HCT116 (cell line): ENCODE data around the gene CKS1B. TPM values are rescaled to one million over a fixed set of nuclear protein-coding genes. Genes with fewer than 3 reads are reported as not detected.

ENCODE experiments used
- ATAC-seq: fragments of 200-7000 bp; cut with Tn5 transposase; 2 replicates; pipeline ENCODE4 v1.9.1; 2020; ENCODE audit warnings: mild to moderate bottlenecking, moderate library complexity
- BruUV-seq: library from RNA; stranded (reverse); fragments of 400-500 nt; replicated peaks from 2 replicates; lab custom pipeline; 2021; lab: Mats Ljungman, UMichigan
- CTCF ChIA-PET: fragments of 300-600 bp; sonication (Branson Sonifier 250); formaldehyde crosslinking; loops from one replicate; lab custom pipeline; 2021; ENCODE audit warnings: antibody characterized with exemption; lab: Charles Lee
- POLR2A ChIA-PET: fragments of 300-600, 350-600 bp; sonication (Branson Sonifier 250); formaldehyde crosslinking; loops from one replicate; lab custom pipeline; 2021; ENCODE audit warnings: antibody characterized with exemption; lab: Charles Lee
- RAD21 ChIA-PET, 2 experiments: fragments of 300-600 bp; sonication (Branson Sonifier 250); formaldehyde crosslinking; loops; one replicate each; lab custom pipeline; 2023; ENCODE audit warnings: low total read pairs in 2 of 2; ENCODE audit not compliant: uncharacterized antibody in 2 of 2, unreplicated experiment in 2 of 2, low non-redundant PET in 1 of 2; lab: Charles Lee
- DNase-seq: peaks from one replicate; pipeline ENCODE4 v3.0.0-alpha.2; 2010; ENCODE audit warnings: low read depth, low spot score
- H2AFZ ChIP-seq: fragments of 200-600 bp; shearing (Covaris generic), sonication (generic); 2 replicates; pipeline ENCODE4 v1.6.1; 2017; ENCODE audit warnings: low read depth, mixed run types, mixed read lengths, antibody characterized with exemption, low read length; ENCODE audit not compliant: poor library complexity, severe bottlenecking
- H3K27ac ChIP-seq: 2 replicates; pipeline ENCODE4 v1.5.1; 2012; ENCODE audit warnings: low read depth, low read length
- H3K27me3 ChIP-seq: fragments of 200-600 bp; sonication (generic); 2 replicates; pipeline ENCODE4 v1.6.1; 2016; ENCODE audit warnings: mixed run types, low read length, mixed read lengths; ENCODE audit not compliant: insufficient read depth
- H3K36me3 ChIP-seq, 2 experiments: fragments of 200-500 bp in 1 of 2; fragments of 200-600 bp in 1 of 2; sonication (Bioruptor generic) in 1 of 2; sonication (generic) in 1 of 2; 2 replicates each; pipeline versions ENCODE4 v1.5.1 to v1.6.1; 2014 to 2016; ENCODE audit warnings: low read length in 2 of 2, inconsistent platforms in 1 of 2, mixed read lengths in 1 of 2, mixed run types in 1 of 2; ENCODE audit not compliant: insufficient read depth in 2 of 2, control insufficient read depth in 1 of 2
- H3K4me1 ChIP-seq, 2 experiments: fragments of 200-600 bp in 1 of 2; sonication (generic) in 1 of 2; 2 replicates each; pipeline versions ENCODE4 v1.5.1 to v1.6.1; 2012 to 2017; ENCODE audit warnings: low read length in 2 of 2, inconsistent platforms in 1 of 2, mild to moderate bottlenecking in 1 of 2, mixed read lengths in 1 of 2, mixed run types in 1 of 2, moderate library complexity in 1 of 2; ENCODE audit not compliant: insufficient read depth in 2 of 2, control insufficient read depth in 1 of 2
- H3K4me2 ChIP-seq: fragments of 200-600 bp; sonication (generic); 2 replicates; pipeline ENCODE4 v1.6.1; 2017; ENCODE audit warnings: mixed run types, low read length, mixed read lengths
- H3K4me3 ChIP-seq, 2 experiments: fragments of 200-600 bp in 1 of 2; sonication (generic) in 1 of 2; replicated peaks in 1 of 2; 2 replicates each; pipeline ENCODE4 v1.5.1; 2011 to 2016; ENCODE audit warnings: low read length in 2 of 2, control low read depth in 1 of 2, low read depth in 1 of 2, mild to moderate bottlenecking in 1 of 2, mixed read lengths in 1 of 2, mixed run types in 1 of 2
- H3K79me2 ChIP-seq: fragments of 200-600 bp; sonication (generic); 2 replicates; pipeline ENCODE4 v1.6.1; 2017; ENCODE audit warnings: mild to moderate bottlenecking, mixed run types, low read length, moderate library complexity, mixed read lengths; ENCODE audit not compliant: insufficient read depth
- H3K9ac ChIP-seq: fragments of 200-600 bp; sonication (generic); 2 replicates; pipeline ENCODE4 v1.6.1; 2016; ENCODE audit warnings: low read length, mixed read lengths
- H3K9me2 ChIP-seq: fragments of 200-600 bp; sonication (generic), shearing (Covaris generic); 2 replicates; pipeline ENCODE4 v1.6.1; 2017; ENCODE audit warnings: mixed run types, mild to moderate bottlenecking, moderate library complexity; ENCODE audit not compliant: insufficient read depth
- H3K9me3 ChIP-seq, 2 experiments: fragments of 200-500 bp in 1 of 2; fragments of 200-600 bp in 1 of 2; sonication (Bioruptor generic) in 1 of 2; sonication (generic) in 1 of 2; 2 replicates each; pipeline ENCODE4 v1.6.1; 2014 to 2017; ENCODE audit warnings: low read length in 2 of 2, mixed read lengths in 2 of 2, inconsistent platforms in 1 of 2, low read depth in 1 of 2, mild to moderate bottlenecking in 1 of 2, mixed run types in 1 of 2, moderate library complexity in 1 of 2; ENCODE audit not compliant: control insufficient read depth in 1 of 2, insufficient read depth in 1 of 2
- H4K20me1 ChIP-seq: fragments of 200-600 bp; sonication (generic), shearing (Covaris generic); 2 replicates; pipeline ENCODE4 v1.6.1; 2017; ENCODE audit warnings: mixed run types, mild to moderate bottlenecking, moderate library complexity; ENCODE audit not compliant: insufficient read depth
- CEBPB ChIP-seq: IDR thresholded peaks from 2 replicates; pipeline ENCODE4 v1.6.1; 2012; ENCODE audit warnings: low read depth
- EGR1 ChIP-seq: IDR thresholded peaks from 2 replicates; pipeline ENCODE4 v1.6.1; 2012; ENCODE audit warnings: low read depth
- ELF1 ChIP-seq: IDR thresholded peaks from 2 replicates; pipeline ENCODE4 v1.6.1; 2012; ENCODE audit warnings: low read depth, borderline replicate concordance
- FOSL1 ChIP-seq: IDR thresholded peaks from 2 replicates; pipeline ENCODE4 v1.6.1; 2012; ENCODE audit warnings: low read depth
- JUND ChIP-seq: IDR thresholded peaks from 2 replicates; pipeline ENCODE4 v1.6.1; 2012
- POLR2A ChIP-seq: IDR thresholded peaks from 2 replicates; pipeline ENCODE4 v1.7.0; 2011; ENCODE audit warnings: borderline replicate concordance; ENCODE audit not compliant: insufficient read depth, insufficient read length; ENCODE audit errors: extremely low read depth
- RAD21 ChIP-seq: IDR thresholded peaks from 2 replicates; pipeline ENCODE4 v1.6.1; 2012; ENCODE audit warnings: low read depth, mild to moderate bottlenecking
- SIN3A ChIP-seq: IDR thresholded peaks from 2 replicates; pipeline ENCODE4 v1.6.1; 2012; ENCODE audit warnings: low read depth
- SP1 ChIP-seq: IDR thresholded peaks from 2 replicates; pipeline ENCODE4 v1.6.1; 2012; ENCODE audit warnings: low read depth
- SRF ChIP-seq: IDR thresholded peaks from 2 replicates; pipeline ENCODE4 v1.6.1; 2012; ENCODE audit warnings: low read depth
- TCF7L2 ChIP-seq: IDR thresholded peaks from 2 replicates; pipeline ENCODE4 v1.7.0; 2011; ENCODE audit warnings: borderline replicate concordance, inconsistent platforms; ENCODE audit not compliant: insufficient read depth, insufficient read length; ENCODE audit errors: extremely low read depth
- ZFX ChIP-seq: fragments of 450-650 bp; IDR thresholded peaks from 2 replicates; pipeline ENCODE4 v1.6.1; 2017
- intact Hi-C: fragments of 100-400 bp; cut with micrococcal nuclease; formaldehyde crosslinking; loops from 2 replicates; pipeline ENCODE4 v1.10.0; 2022
- total RNA-seq: library from RNA; stranded (reverse); gene quantifications from one replicate; pipeline ENCODE4 v1.2.1, GENCODE V29; 2021; ENCODE audit not compliant: unreplicated experiment
- TF ChIP-seq, protein P1 (sequence below), 3 experiments: fragments of 200-600 bp in 1 of 3; sonication (generic) in 1 of 3; IDR thresholded peaks in 2 of 3; conservative IDR thresholded peaks in 1 of 3; 2 replicates each; pipeline ENCODE4 v1.5.1; 2012 to 2017; ENCODE audit warnings: low read depth in 2 of 3, low read length in 2 of 3, antibody characterized with exemption in 1 of 3, borderline replicate concordance in 1 of 3, control low read depth in 1 of 3, mild to moderate bottlenecking in 1 of 3, mixed read lengths in 1 of 3, mixed run types in 1 of 3, moderate library complexity in 1 of 3; ENCODE audit not compliant: insufficient read depth in 1 of 3
- TF ChIP-seq, protein P2 (sequence below): IDR thresholded peaks from 2 replicates; pipeline ENCODE4 v1.6.1; 2012
- TF ChIP-seq, protein P3 (sequence below): IDR thresholded peaks from 2 replicates; pipeline ENCODE4 v1.6.1; 2012
- TF ChIP-seq, protein P4 (sequence below): IDR thresholded peaks from 2 replicates; pipeline ENCODE4 v1.6.1; 2012; ENCODE audit warnings: low read depth

The CKS1B gene
- total RNA-seq, 1 experiment from 2014 or later, result 229 TPM

DNA sequence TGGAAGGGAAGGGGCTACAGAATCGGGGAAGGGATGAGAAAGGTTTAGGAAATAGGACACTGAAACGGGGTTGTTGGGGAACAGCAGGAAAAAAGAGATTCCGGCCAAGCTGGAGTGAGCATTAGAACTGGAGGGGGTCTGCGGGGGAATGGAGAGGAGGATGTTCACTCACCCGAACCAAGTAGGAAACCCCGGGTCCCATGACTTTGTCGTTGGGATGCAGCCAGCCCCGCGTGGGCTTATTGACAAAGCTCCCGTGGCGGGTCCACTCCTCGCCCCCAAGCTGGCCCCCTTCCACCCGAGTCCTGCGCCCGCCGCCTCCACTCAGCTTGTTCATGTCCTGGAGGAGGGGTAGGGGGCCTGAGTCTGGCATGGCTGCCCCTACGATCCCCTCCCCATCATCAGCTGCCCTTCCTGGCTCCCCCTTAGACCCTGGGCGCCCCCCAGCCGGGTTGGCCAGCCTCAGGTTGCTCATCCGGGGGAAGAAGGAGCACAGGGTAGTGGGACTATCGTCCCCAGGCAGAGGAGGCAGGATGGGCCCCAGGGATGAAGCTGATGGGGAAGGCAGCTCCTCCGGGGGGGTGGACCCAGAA lies 4.5 kb upstream of the CKS1B start:
- peak overlapping the region; percentile 90 for H3K4me2 ChIP-seq
- ChIA-PET RAD21 (interaction anchor here (0.6 to 1.0 kb wide), 2 partner anchors 30 to 47 kb away, joined by 3 read pairs; no protein-coding TSS in a partner anchor), CTCF (interaction anchor here (1.2 to 2.0 kb wide), 5 partner anchors 8 to 81 kb away, joined by 3 to 15 read pairs (median 5); partner anchors contain the start of genes ADAM15 and PYGO2), POLR2A (interaction anchor here (1.1 to 5.4 kb wide), 8 partner anchors 8 to 34 kb away, joined by 4 to 46 read pairs (median 8); partner anchors contain the start of genes FLAD1, PBXIP1, PMVK and PYGO2)
- H2AFZ ChIP-seq, result no peak overlapping the region
- no peaks in the 10 kb centered on the region for H4K20me1 ChIP-seq
- H3K9me3 ChIP-seq, result no peaks in the 10 kb centered on the region
- no peaks in the 10 kb centered on the region for H3K9me2 ChIP-seq
- H3K9ac ChIP-seq, result peak overlapping the region; percentile 86
- ATAC-seq (no peak), DNase-seq (no peak)
- intact Hi-C loops, result loop anchor here (5.0 kb wide), 2 partner anchors 92 to 167 kb away; partner anchors contain the start of genes EFNA4 and SLC50A1
- H3K79me2 ChIP-seq, result peaks cover 78% of the 10 kb centered on the region
- BruUV-seq, result no TSS peak
- H3K27me3 ChIP-seq, result no peaks in the 10 kb centered on the region
- H3K4me1 ChIP-seq, result peaks cover 33 to 61% of the 10 kb centered on the region in 2 experiments
- peak overlapping the region; percentile 86 for H3K27ac ChIP-seq
- peak overlapping the region; percentile 40 to 70 for H3K4me3 ChIP-seq
- TF ChIP-seq, protein P1, sequence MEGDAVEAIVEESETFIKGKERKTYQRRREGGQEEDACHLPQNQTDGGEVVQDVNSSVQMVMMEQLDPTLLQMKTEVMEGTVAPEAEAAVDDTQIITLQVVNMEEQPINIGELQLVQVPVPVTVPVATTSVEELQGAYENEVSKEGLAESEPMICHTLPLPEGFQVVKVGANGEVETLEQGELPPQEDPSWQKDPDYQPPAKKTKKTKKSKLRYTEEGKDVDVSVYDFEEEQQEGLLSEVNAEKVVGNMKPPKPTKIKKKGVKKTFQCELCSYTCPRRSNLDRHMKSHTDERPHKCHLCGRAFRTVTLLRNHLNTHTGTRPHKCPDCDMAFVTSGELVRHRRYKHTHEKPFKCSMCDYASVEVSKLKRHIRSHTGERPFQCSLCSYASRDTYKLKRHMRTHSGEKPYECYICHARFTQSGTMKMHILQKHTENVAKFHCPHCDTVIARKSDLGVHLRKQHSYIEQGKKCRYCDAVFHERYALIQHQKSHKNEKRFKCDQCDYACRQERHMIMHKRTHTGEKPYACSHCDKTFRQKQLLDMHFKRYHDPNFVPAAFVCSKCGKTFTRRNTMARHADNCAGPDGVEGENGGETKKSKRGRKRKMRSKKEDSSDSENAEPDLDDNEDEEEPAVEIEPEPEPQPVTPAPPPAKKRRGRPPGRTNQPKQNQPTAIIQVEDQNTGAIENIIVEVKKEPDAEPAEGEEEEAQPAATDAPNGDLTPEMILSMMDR (IDR thresholded peaks at IDR 0.05 in 2 of 3, conservative IDR thresholded peaks at IDR 0.05 in 1 of 3; ENCODE audit: borderline replicate concordance in 1 of 3, insufficient read depth in 1 of 3, low read depth in 2 of 3, low read length in 2 of 3), result no peak
- no peak for TF ChIP-seq FOSL1
- no peak for TF ChIP-seq TCF7L2
- no peak for TF ChIP-seq CEBPB
- TF ChIP-seq RAD21, result no peak
- no peak for TF ChIP-seq SIN3A
- no peak for TF ChIP-seq POLR2A
- no peak for TF ChIP-seq JUND
- TF ChIP-seq, protein P2, sequence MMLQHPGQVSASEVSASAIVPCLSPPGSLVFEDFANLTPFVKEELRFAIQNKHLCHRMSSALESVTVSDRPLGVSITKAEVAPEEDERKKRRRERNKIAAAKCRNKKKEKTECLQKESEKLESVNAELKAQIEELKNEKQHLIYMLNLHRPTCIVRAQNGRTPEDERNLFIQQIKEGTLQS, result no peak
- TF ChIP-seq SP1, result no peak
- TF ChIP-seq, protein P3, sequence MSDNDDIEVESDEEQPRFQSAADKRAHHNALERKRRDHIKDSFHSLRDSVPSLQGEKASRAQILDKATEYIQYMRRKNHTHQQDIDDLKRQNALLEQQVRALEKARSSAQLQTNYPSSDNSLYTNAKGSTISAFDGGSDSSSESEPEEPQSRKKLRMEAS, result no peak
- no peak for TF ChIP-seq ELF1
- no peak for TF ChIP-seq SRF
- no peak for TF ChIP-seq EGR1
- TF ChIP-seq ZFX, result no peak
- TF ChIP-seq, protein P4, sequence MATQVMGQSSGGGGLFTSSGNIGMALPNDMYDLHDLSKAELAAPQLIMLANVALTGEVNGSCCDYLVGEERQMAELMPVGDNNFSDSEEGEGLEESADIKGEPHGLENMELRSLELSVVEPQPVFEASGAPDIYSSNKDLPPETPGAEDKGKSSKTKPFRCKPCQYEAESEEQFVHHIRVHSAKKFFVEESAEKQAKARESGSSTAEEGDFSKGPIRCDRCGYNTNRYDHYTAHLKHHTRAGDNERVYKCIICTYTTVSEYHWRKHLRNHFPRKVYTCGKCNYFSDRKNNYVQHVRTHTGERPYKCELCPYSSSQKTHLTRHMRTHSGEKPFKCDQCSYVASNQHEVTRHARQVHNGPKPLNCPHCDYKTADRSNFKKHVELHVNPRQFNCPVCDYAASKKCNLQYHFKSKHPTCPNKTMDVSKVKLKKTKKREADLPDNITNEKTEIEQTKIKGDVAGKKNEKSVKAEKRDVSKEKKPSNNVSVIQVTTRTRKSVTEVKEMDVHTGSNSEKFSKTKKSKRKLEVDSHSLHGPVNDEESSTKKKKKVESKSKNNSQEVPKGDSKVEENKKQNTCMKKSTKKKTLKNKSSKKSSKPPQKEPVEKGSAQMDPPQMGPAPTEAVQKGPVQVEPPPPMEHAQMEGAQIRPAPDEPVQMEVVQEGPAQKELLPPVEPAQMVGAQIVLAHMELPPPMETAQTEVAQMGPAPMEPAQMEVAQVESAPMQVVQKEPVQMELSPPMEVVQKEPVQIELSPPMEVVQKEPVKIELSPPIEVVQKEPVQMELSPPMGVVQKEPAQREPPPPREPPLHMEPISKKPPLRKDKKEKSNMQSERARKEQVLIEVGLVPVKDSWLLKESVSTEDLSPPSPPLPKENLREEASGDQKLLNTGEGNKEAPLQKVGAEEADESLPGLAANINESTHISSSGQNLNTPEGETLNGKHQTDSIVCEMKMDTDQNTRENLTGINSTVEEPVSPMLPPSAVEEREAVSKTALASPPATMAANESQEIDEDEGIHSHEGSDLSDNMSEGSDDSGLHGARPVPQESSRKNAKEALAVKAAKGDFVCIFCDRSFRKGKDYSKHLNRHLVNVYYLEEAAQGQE, result no peak
- TF ChIP-seq, all 23 proteins: peak for 0
- H3K36me3 ChIP-seq, result peaks cover 16 to 41% of the 10 kb centered on the region in 2 experiments; a peak in 3 of 4 replicates
